Prostate gland (tissue), 2 donors: ENCODE data around the gene RARA. TPM values are rescaled to one million over a fixed set of nuclear protein-coding genes. Genes with fewer than 3 reads are reported as not detected.
"Not testable (repeated sequence)": the region's sequence is repeated elsewhere in the genome, so short reads cannot be mapped to it uniquely, and the experiment has no call there.

Experiments
- DNase-seq: peaks from one replicate; pipeline ENCODE4 v3.0.0-alpha.2; 2019; ENCODE audit warnings: low spot score
- H3K27ac ChIP-seq, 2 donors: fragments of 200-600 bp; sonication (generic); 2 replicates each; pipeline ENCODE4 v1.5.1; 2017 to 2019
- H3K27me3 ChIP-seq: fragments of 200-600 bp; sonication (generic); replicated peaks from 2 replicates; pipeline ENCODE4 v1.5.1; 2019; ENCODE audit not compliant: insufficient read depth
- H3K36me3 ChIP-seq, 2 donors: fragments of 200-600 bp; sonication (generic); 1 replicate in 1 of 2; 2 replicates in 1 of 2; pipeline versions ENCODE4 v1.5.1 to v1.8.1; 2017 to 2019
- H3K4me1 ChIP-seq: fragments of 200-600 bp; sonication (generic); replicated peaks from 2 replicates; pipeline ENCODE4 v1.5.1; 2019
- H3K4me3 ChIP-seq, 2 donors: fragments of 200-600 bp; sonication (generic); 2 replicates each; pipeline ENCODE4 v1.5.1; 2017 to 2019
- H3K9me3 ChIP-seq: fragments of 200-600 bp; sonication (generic); 2 replicates; pipeline ENCODE4 v1.5.1; 2017
- POLR2A ChIP-seq: fragments of 450-650 bp; IDR thresholded peaks from one replicate; pipeline ENCODE4 v1.6.1; 2016; ENCODE audit warnings: antibody characterized with exemption, mild to moderate bottlenecking
- POLR2AphosphoS5 ChIP-seq: sonication (generic); formaldehyde crosslinking; IDR thresholded peaks from one replicate; pipeline ENCODE4 v1.6.1; 2017; ENCODE audit warnings: antibody characterized with exemption
- WGBS: methylation state at CpG from one replicate; pipeline ENCODE4 v1.1.5; 2018; 5-methylcytosine and 5-hydroxymethylcytosine counted together
- intact Hi-C: fragments of 100-400 bp; cut with DNase I; formaldehyde crosslinking; loops from one replicate; pipeline ENCODE4 v1.14.2; 2022
- total RNA-seq, 2 donors: library from RNA; depleted of rRNA; stranded (reverse); fragments of >200 nt; gene quantifications; one replicate each; pipeline ENCODE4 v1.1.0, GENCODE V29; 2016
- TF ChIP-seq, protein P1 (sequence below), 4 experiments: fragments of 200-600 bp in 2 of 4; fragments of 450-650 bp in 2 of 4; sonication (generic) in 2 of 4; IDR thresholded peaks; 1 replicate in 3 of 4; 2 replicates in 1 of 4; pipeline ENCODE4 v1.5.1; 2016 to 2019; ENCODE audit warnings: antibody characterized with exemption in 4 of 4, mild to moderate bottlenecking in 2 of 4, moderate library complexity in 2 of 4

The RARA gene
- total RNA-seq, 2 donors from 2014 or later, result 24.4 to 70.6 TPM

DNA sequence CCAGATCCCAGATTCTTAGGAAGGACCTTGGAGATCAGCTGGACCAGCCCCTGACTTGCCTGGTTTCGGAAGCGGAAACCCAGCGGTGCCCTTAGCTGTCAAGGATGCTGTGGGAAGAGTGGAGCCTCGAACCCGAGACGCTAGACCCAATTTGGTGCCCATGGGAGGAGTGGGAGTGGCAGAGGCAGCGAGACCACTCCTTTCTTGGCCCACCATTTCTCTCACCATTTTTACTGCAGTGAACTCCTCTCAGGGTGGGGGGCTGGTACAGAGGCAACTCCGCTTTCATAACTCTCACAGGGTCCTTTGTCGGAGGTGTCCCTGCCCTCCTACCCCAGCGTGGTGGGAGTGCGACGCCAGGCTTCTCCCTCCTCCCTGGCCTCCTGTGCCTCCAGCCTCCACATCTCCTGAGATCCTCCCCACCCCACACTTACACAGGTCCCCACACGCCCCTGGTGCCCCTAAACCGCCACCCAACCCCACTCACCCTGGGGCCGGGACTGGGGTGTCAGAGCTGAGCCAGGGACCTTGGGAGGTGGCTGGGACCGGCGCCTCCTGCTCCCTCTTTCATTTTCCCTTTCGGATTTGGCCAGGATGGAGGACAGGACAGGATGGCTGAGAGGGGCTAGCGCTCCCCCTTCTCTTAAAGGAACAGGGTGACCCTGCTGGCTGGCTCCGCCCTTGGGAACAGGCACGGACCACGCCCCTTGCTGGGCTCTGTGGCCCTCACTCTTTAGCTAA lies 55.3 kb downstream of the RARA start, which contains the start of gene GJD3:
Gene GJD3 (minus strand): TSS at position 617 of the 741 bp plus-strand sequence. CDS start 922 bp downstream, outside the sequence.
- Histone ChIP-seq H3K27me3 (no peaks in the 10 kb centered on the region), H3K36me3 (no peaks in the 10 kb centered on the region), H3K27ac (no peak within 1 kb of the TSS), H3K9me3 (no peaks in the 10 kb centered on the region), H3K4me3 (peak within 1 kb of the TSS; percentile 38 to 42), H3K4me1 (no peaks in the 10 kb centered on the region)
- no peak for DNase-seq
- intact Hi-C loops, result loop anchor here (5.0 kb wide), 1 partner anchor 168 kb away; no protein-coding TSS in a partner anchor
- no peak for TF ChIP-seq POLR2A
- TF ChIP-seq POLR2AphosphoS5, result no peak
- TF ChIP-seq, protein P1, sequence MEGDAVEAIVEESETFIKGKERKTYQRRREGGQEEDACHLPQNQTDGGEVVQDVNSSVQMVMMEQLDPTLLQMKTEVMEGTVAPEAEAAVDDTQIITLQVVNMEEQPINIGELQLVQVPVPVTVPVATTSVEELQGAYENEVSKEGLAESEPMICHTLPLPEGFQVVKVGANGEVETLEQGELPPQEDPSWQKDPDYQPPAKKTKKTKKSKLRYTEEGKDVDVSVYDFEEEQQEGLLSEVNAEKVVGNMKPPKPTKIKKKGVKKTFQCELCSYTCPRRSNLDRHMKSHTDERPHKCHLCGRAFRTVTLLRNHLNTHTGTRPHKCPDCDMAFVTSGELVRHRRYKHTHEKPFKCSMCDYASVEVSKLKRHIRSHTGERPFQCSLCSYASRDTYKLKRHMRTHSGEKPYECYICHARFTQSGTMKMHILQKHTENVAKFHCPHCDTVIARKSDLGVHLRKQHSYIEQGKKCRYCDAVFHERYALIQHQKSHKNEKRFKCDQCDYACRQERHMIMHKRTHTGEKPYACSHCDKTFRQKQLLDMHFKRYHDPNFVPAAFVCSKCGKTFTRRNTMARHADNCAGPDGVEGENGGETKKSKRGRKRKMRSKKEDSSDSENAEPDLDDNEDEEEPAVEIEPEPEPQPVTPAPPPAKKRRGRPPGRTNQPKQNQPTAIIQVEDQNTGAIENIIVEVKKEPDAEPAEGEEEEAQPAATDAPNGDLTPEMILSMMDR (IDR thresholded peaks at IDR 0.05), result no peak
- 41% methylated on average over 22 of the region's 22 CpGs for WGBS

DNA sequence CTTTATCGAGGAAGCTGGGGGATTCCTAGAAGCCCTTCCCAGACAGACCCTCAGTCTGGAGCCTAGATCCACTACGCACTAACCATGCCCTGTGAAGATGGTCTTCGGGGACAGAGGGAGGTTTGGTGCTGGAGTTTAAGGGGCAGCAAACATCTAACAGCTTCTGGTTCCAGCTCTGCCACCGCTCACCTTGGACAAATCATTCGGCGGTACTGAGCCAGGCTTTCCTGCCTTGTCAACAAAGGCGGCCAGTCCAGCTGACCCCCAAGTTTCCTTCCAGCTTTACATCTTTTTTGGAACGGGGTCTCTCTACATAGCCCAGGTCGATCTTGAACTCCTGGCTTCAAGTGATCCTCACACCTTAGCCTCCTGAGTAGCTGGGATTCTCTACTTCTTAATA lies 55.9 kb downstream of the RARA start:
- Histone ChIP-seq H3K4me1 (no peaks in the 10 kb centered on the region), H3K9me3 (no peaks in the 10 kb centered on the region), H3K4me3 (no peak overlapping the region), H3K27me3 (no peaks in the 10 kb centered on the region), H3K36me3 (no peaks in the 10 kb centered on the region), H3K27ac (no peak overlapping the region)
- TF ChIP-seq POLR2AphosphoS5, result no peak
- TF ChIP-seq POLR2A, result no peak
- TF ChIP-seq, protein P1 (IDR thresholded peaks at IDR 0.05), result no peak
- DNase-seq, result no peak
- intact Hi-C loops, result loop anchor here (5.0 kb wide), 1 partner anchor 167 kb away; no protein-coding TSS in a partner anchor
- WGBS, result 86% methylated on average over 9 of the region's 9 CpGs

DNA sequence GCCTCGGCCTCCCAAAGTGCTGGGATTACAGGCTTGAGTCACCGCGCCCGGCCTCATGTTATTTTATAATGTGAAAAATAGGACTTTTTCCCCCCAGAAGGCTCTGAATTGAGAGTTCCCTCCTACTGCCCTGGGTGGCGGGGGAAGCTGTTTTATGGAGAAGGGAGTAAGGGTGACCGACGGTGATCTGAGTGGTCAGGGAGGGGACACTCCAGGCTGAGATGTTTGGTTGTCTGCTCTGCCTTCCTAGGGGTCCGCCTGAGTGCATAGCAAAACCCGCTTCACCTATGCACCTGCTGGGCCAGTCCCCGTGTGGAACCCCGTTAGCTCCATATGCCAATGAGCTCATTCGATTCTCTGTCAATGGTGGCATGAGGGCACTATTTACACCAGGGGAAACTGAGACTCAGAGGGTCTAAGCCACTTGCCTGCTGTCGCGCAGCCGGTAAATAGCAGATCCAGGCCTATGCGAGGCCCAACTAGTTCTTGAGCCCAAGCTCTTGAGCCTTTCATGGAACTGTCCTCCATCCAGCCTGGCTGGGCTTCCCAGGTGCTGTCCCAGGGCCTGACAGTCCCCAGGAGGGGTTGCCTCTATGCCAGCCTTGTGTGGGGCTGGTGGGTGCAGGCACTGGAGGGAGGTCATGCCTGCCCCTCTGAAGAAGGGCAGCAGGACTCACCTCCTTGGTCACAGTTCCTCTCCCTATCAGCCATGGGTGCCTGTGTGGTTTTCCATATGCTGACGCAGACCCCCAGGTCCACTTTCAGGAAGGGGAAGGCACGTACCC lies 57.3 kb downstream of the RARA start:
- Histone ChIP-seq H3K36me3 (no peaks in the 10 kb centered on the region), H3K9me3 (no peaks in the 10 kb centered on the region), H3K4me1 (no peaks in the 10 kb centered on the region), H3K27ac (no peak overlapping the region), H3K4me3 (no peak overlapping the region), H3K27me3 (no peaks in the 10 kb centered on the region)
- intact Hi-C loops, result no loop called here
- WGBS, result 95% methylated on average over 17 of the region's 18 CpGs
- DNase-seq, result no peak
- no peak for TF ChIP-seq POLR2A

DNA sequence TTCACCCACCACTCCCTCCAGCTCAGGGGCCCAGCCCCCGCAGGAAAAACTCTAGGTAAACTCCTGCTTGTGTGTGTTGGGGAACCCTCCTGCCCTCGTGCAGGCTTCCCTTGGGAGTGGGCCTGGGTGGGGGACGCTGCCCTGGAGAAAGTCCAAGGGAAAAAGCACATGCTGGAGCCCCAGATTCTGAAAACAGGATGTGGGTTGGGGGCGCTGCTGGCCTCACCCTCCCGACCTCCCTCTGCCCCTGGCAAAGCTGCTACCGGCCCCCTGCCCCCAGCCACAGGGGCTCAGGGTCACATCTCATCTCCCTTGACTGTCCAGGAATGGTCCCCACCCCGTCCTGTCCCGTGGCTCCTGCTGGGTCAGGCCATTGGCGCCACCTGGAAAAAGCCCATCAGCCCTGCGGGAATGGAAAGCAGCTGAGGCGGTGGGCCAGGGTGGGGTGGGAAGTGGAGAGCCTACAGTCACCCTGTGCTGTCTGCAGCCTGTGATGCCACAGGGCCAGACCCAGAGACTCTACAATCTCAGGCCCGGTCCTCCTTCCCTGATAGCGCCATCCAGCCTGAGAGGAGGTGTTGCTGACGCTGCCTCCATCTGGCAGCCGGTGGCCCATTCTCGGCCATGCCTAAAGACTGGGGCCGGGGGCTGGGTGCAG lies 58.0 kb downstream of the RARA start:
- no peaks in the 10 kb centered on the region for H3K27me3 ChIP-seq
- WGBS, result 80% methylated on average over 17 of the region's 17 CpGs
- no peak overlapping the region for H3K27ac ChIP-seq
- DNase-seq, result no peak
- H3K9me3 ChIP-seq, result no peaks in the 10 kb centered on the region
- H3K36me3 ChIP-seq, result no peaks in the 10 kb centered on the region
- TF ChIP-seq, protein P1 (IDR thresholded peaks at IDR 0.05), result no peak
- TF ChIP-seq POLR2AphosphoS5, result no peak
- TF ChIP-seq POLR2A, result no peak
- no peak overlapping the region for H3K4me3 ChIP-seq
- no peaks in the 10 kb centered on the region for H3K4me1 ChIP-seq
- intact Hi-C loops, result no loop called here

DNA sequence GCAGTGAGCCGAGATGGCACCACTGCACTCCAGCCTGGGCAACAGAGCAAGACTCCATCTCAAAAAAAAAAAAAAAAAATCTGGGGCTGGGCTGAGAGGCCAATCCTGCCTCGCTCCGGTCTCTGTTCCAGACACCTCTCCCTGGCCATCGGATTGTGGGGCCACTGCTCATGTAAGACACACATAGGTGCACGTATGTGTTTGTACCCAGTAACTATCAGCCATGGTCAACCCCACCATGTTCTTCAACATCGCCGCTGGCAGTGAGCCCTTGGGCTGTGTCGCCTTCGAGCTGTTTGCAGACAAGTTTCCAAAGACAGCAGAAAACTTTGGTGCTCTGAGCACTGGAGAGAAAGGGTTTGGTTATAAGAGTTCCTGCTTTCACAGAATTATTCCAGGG lies 58.7 kb downstream of the RARA start:
- 92% methylated on average over 9 of the region's 9 CpGs for WGBS
- H3K4me3 ChIP-seq, H3K27me3 ChIP-seq, H3K36me3 ChIP-seq, DNase-seq, H3K27ac ChIP-seq, H3K9me3 ChIP-seq, H3K4me1 ChIP-seq, intact Hi-C loops: not testable (repeated sequence)
